B cell (primary cell): ENCODE data around the gene PCAT7.

Source experiments
- CTCF ChIP-seq: fragments of 200-600 bp; IDR thresholded peaks from one replicate; pipeline ENCODE4 v1.8.0; 2022; ENCODE audit warnings: antibody characterized with exemption, mild to moderate bottlenecking
- EZH2 ChIP-seq: IDR thresholded peaks from 2 replicates; pipeline ENCODE4 v1.6.1; 2012; ENCODE audit warnings: borderline replicate concordance, low read depth, mild to moderate bottlenecking, moderate library complexity, low read length; ENCODE audit not compliant: insufficient read depth, poor library complexity, severe bottlenecking

DNA sequence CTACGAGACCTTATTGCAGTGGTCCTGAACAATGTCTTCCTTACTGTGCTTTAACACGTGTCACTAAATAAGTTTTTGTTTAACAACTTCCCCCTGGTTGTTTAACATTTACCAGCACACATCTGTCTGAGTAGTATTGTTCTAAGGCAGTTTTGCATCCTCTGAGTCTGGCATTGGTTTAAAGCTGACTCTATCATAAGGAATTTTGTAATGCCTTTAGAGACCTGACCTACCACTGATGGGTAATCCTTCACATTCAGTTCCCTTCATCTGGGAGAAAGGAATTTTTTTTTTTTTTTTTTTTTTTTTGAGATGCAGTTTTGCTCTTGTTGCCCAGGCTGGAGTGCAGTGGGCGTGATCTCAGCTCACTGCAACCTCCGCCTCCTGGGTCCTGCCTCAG is 20.0 kb upstream of the PCAT7 start:
- TF ChIP-seq EZH2 (no peak), CTCF (no peak)
